Measurements from ENCODE around the gene ZFYVE16.

GRCh38 chr5:80504833-80505232 lies 97.0 kb downstream of the ZFYVE16 start:
- TF ChIP-seq CTCF (IDR thresholded peaks at IDR 0.05) = no peak
- no peak for TF ChIP-seq POLR2A (IDR thresholded peaks at IDR 0.05)

All from Peyer's patch (tissue), 4 donors.